ENCODE measurements around the gene DDX27.

The DDX27 gene

DNA sequence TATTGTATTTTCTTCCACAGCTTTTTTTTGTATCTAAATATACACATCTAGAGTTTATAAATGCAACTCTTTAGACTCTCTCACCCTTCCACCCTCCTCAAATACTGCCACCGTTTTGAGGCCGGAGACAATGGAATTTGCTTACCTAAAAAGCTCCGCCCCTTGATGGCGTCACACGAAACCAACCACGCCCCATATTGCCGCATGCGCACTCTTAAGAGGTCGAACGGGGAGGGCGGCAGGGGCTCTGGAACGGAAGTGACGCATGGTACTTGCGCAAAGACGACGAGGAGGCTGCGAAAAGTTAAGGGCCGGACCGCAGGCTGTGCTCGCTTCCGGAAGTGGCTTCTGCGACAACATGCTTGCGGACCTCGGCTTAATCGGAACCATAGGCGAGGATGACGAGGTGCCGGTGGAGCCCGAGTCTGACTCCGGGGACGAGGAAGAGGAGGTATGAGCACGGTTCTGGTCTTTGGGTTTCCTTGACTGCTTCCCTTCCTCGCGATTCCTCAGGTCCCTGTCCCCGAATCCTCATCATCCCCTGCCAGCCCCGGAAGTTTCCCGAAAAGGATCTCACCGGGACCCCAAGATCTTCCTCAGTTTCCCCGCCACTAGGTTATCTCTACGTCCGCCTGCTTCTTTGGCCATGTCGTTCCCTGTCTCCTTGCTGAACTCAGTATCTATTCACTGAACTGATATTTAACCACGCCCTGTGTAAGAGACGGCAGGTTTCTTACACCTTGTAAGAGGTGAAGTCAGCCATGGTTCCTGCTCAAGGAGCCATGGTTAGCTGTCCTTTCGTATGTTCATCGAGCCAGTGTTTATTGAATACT lies at the start of gene DDX27:
Gene DDX27 (plus strand): TSS at position 326 of the 833 bp plus-strand sequence. CDS start 33 bp downstream, at position 359.
- Mint-ChIP-seq H3K27ac (peak within 1 kb of the TSS; percentile 84 to 97 (median 93)), H3K36me3 (ENCODE audit: low read depth) (peaks cover 16% of the 10 kb centered on the region), H3K27me3 (ENCODE audit: low read depth) (no peaks in the 10 kb centered on the region), H3K4me3 (peak within 1 kb of the TSS; percentile 89 to 98 (median 94)), H3K4me1 (peaks cover 22% of the 10 kb centered on the region), H3K9me3 (no peaks in the 10 kb centered on the region)
- TF ChIP-seq, protein P1, sequence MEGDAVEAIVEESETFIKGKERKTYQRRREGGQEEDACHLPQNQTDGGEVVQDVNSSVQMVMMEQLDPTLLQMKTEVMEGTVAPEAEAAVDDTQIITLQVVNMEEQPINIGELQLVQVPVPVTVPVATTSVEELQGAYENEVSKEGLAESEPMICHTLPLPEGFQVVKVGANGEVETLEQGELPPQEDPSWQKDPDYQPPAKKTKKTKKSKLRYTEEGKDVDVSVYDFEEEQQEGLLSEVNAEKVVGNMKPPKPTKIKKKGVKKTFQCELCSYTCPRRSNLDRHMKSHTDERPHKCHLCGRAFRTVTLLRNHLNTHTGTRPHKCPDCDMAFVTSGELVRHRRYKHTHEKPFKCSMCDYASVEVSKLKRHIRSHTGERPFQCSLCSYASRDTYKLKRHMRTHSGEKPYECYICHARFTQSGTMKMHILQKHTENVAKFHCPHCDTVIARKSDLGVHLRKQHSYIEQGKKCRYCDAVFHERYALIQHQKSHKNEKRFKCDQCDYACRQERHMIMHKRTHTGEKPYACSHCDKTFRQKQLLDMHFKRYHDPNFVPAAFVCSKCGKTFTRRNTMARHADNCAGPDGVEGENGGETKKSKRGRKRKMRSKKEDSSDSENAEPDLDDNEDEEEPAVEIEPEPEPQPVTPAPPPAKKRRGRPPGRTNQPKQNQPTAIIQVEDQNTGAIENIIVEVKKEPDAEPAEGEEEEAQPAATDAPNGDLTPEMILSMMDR (IDR thresholded peaks at IDR 0.05; ENCODE audit: unreplicated experiment in 3 of 3): no peak

DNA sequence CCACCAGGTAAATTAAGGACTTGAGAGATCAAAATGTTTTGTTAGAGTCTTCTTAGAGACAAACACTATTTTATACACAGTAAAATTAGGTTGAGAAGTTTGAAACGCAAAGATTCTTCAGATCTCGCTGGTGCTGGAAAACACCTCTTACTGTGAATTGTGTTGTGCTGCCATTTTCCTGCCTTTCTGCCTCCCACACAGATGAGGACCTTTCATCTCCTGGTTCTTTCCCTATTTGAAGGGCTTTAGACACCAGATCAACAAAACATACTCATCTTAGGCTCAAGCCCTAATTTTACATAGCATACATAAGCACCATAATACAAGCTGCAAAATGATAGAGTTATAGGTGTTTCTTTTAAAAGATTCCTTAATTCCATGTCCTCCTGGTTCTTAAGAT lies 49.7 kb upstream of the DDX27 start:
- H3K27ac Mint-ChIP-seq: no peak overlapping the region
- H3K36me3 Mint-ChIP-seq (ENCODE audit: low read depth): peaks cover 30% of the 10 kb centered on the region
- H3K9me3 Mint-ChIP-seq: no peaks in the 10 kb centered on the region
- TF ChIP-seq, protein P1 (IDR thresholded peaks at IDR 0.05; ENCODE audit: unreplicated experiment in 3 of 3): no peak
- H3K4me1 Mint-ChIP-seq: peaks cover 22% of the 10 kb centered on the region
- no peaks in the 10 kb centered on the region for H3K27me3 Mint-ChIP-seq (ENCODE audit: low read depth)
- H3K4me3 Mint-ChIP-seq: no peak overlapping the region

GRCh38 chr20:49170714-49171113 lies 48.5 kb upstream of the DDX27 start:
- Mint-ChIP-seq H3K4me3 (no peak overlapping the region), H3K36me3 (ENCODE audit: low read depth) (peaks cover 25% of the 10 kb centered on the region), H3K27ac (no peak overlapping the region), H3K9me3 (no peaks in the 10 kb centered on the region), H3K27me3 (ENCODE audit: low read depth) (no peaks in the 10 kb centered on the region), H3K4me1 (peaks cover 22% of the 10 kb centered on the region)
- TF ChIP-seq, protein P1 (IDR thresholded peaks at IDR 0.05; ENCODE audit: unreplicated experiment in 3 of 3): no peak

DNA sequence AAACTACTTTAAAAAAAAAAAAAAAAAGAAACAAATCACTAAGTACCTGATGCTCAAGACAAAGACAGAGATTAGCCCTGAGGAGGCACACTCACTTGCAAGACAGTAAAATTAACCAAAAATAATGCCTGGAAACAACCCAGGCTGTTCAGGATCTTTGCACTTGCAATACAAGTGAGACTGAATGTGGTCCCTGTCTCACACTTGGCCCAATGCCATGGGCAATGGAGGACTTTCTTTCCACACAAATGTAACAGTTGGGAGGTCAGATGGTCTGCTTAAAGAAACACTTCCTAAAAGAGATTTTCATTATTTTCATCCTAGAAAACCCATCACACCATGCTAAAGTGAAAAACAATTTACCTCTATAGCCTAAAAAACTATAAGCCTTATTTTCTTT lies 47.3 kb upstream of the DDX27 start:
- peaks cover 27% of the 10 kb centered on the region for H3K36me3 Mint-ChIP-seq (ENCODE audit: low read depth)

DNA sequence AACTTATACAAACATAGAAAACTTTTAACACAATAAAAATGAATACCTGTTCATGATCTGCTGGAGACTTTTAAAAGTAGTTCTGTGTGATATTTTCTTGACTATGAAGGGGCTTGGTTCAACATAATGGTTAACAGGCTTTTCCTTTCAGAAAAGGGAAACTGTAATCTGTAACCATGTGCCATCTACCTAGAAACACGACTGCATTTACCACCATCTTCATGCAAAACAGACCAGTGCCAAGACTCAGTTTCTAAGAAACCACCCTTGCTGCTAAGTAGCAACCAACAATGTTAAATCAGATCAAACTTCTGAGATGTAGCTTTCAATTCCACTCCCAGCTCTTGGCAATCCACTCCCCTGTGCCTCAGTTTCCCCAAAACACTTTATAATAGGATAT lies 46.8 kb upstream of the DDX27 start:
- no peaks in the 10 kb centered on the region for H3K27me3 Mint-ChIP-seq (ENCODE audit: low read depth)
- TF ChIP-seq, protein P1 (IDR thresholded peaks at IDR 0.05; ENCODE audit: unreplicated experiment in 3 of 3): no peak
- peaks cover 15% of the 10 kb centered on the region for H3K4me1 Mint-ChIP-seq
- H3K9me3 Mint-ChIP-seq: no peaks in the 10 kb centered on the region
- peaks cover 27% of the 10 kb centered on the region for H3K36me3 Mint-ChIP-seq (ENCODE audit: low read depth)
- H3K27ac Mint-ChIP-seq: peak overlapping the region in 1 of 3 experiments; percentile 2
- H3K4me3 Mint-ChIP-seq: no peak overlapping the region

More for the DNA sequence above, 47.3 kb upstream of the DDX27 start:
- peaks cover 17% of the 10 kb centered on the region for H3K4me1 Mint-ChIP-seq
- H3K4me3 Mint-ChIP-seq: no peak overlapping the region
- H3K27me3 Mint-ChIP-seq (ENCODE audit: low read depth): no peaks in the 10 kb centered on the region
- no peak overlapping the region for H3K27ac Mint-ChIP-seq
- no peaks in the 10 kb centered on the region for H3K9me3 Mint-ChIP-seq
- TF ChIP-seq, protein P1 (IDR thresholded peaks at IDR 0.05; ENCODE audit: unreplicated experiment in 3 of 3): no peak

DNA sequence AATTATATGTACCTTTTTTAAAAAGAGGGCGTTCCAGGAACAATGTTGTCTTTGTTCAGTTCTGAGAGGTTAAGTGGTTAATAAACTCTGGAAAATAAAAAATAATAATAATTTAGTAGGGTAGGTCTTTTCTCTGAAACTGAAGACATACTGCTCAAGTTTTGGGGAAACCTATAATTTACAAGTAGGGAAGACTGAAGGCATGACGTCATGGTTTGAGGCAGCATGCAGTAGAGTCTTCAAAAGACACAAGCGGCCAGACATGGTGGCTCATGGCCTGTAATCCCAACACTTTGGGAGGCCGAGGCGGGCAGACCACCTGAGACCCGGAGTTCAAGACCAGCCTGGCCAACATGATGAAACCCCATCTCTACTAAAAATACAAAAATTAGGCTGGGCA lies 45.0 kb upstream of the DDX27 start:
- no peak overlapping the region for H3K4me3 Mint-ChIP-seq

More for the DNA sequence above, 45.0 kb upstream of the DDX27 start:
- H3K9me3 Mint-ChIP-seq: no peaks in the 10 kb centered on the region
- H3K36me3 Mint-ChIP-seq (ENCODE audit: low read depth): peaks cover 37% of the 10 kb centered on the region
- H3K27ac Mint-ChIP-seq: no peak overlapping the region
- TF ChIP-seq, protein P1 (IDR thresholded peaks at IDR 0.05; ENCODE audit: unreplicated experiment in 3 of 3): no peak
- H3K27me3 Mint-ChIP-seq (ENCODE audit: low read depth): no peaks in the 10 kb centered on the region
- H3K4me1 Mint-ChIP-seq: peaks cover 10% of the 10 kb centered on the region

Data from nephron (organoid).